ENCODE results near the gene GEMIN5. TPM values are rescaled to one million over a fixed set of nuclear protein-coding genes. Genes with fewer than 3 reads are reported as not detected.
A peak's percentile ranks its signal among the peaks of the same experiment; 100 is the strongest.
"Not testable (repeated sequence)": the region's sequence is repeated elsewhere in the genome, so short reads cannot be mapped to it uniquely, and the experiment has no call there.

GEMIN5 gene
- 20.9 TPM for total RNA-seq

- DNase-seq (ENCODE audit: low spot score) = peak; percentile 82
Measured at GRCh38 chr5:154937718-154938466, at the start of gene GEMIN5. GEMIN5 (minus strand) TSS chr5:154938211; CDS start chr5:154938133, 78 bp downstream.

- DNase-seq (ENCODE audit: low spot score) = no peak
Measured at GRCh38 chr5:154986151-154986550, 48.1 kb upstream of the GEMIN5 start.

GRCh38 chr5:154984946-154985516 lies 47.0 kb upstream of the GEMIN5 start:
- no peak for DNase-seq (ENCODE audit: low spot score)

- DNase-seq (ENCODE audit: low spot score) = not testable (repeated sequence)
Measured at GRCh38 chr5:154978294-154978693, 40.3 kb upstream of the GEMIN5 start.

GRCh38 chr5:154977409-154977808 lies 39.4 kb upstream of the GEMIN5 start:
- no peak for DNase-seq (ENCODE audit: low spot score)

- DNase-seq (ENCODE audit: low spot score) = not testable (repeated sequence)
Measured at GRCh38 chr5:154976082-154976481, 38.1 kb upstream of the GEMIN5 start.

- no peak for DNase-seq (ENCODE audit: low spot score)
Measured at GRCh38 chr5:154972476-154973080, 34.6 kb upstream of the GEMIN5 start.

- no peak for DNase-seq (ENCODE audit: low spot score)
Measured at GRCh38 chr5:154971501-154971900, 33.5 kb upstream of the GEMIN5 start.

- no peak for DNase-seq (ENCODE audit: low spot score)
Measured at GRCh38 chr5:154970759-154971158, 32.7 kb upstream of the GEMIN5 start.

- no peak for DNase-seq (ENCODE audit: low spot score)
Measured at GRCh38 chr5:154968953-154969352, 30.9 kb upstream of the GEMIN5 start.

GRCh38 chr5:154967421-154968024 lies 29.5 kb upstream of the GEMIN5 start:
- DNase-seq (ENCODE audit: low spot score) = no peak

- no peak for DNase-seq (ENCODE audit: low spot score)
Measured at GRCh38 chr5:154966874-154967273, 28.9 kb upstream of the GEMIN5 start.

GRCh38 chr5:154966081-154966841 lies 28.2 kb upstream of the GEMIN5 start:
- DNase-seq (ENCODE audit: low spot score) = no peak

GRCh38 chr5:154962494-154962893 lies 24.5 kb upstream of the GEMIN5 start:
- DNase-seq (ENCODE audit: low spot score) = no peak

GRCh38 chr5:154956712-154957111 lies 18.7 kb upstream of the GEMIN5 start:
- no peak for DNase-seq (ENCODE audit: low spot score)

- no peak for DNase-seq (ENCODE audit: low spot score)
Measured at GRCh38 chr5:154949781-154950180, 11.8 kb upstream of the GEMIN5 start.

GRCh38 chr5:154948313-154948712 lies 10.3 kb upstream of the GEMIN5 start:
- no peak for DNase-seq (ENCODE audit: low spot score)

- DNase-seq (ENCODE audit: low spot score) = no peak
Measured at GRCh38 chr5:154947778-154948177, 9.8 kb upstream of the GEMIN5 start.

GRCh38 chr5:154945695-154946301 lies 7.8 kb upstream of the GEMIN5 start:
- no peak for DNase-seq (ENCODE audit: low spot score)

- no peak for DNase-seq (ENCODE audit: low spot score)
Measured at GRCh38 chr5:154944716-154945115, 6.7 kb upstream of the GEMIN5 start.

- DNase-seq (ENCODE audit: low spot score) = no peak
Measured at GRCh38 chr5:154943527-154943926, 5.5 kb upstream of the GEMIN5 start.
